ENCODE results near the gene PTPRN2. TPM values are rescaled to one million over a fixed set of nuclear protein-coding genes. Genes with fewer than 3 reads are reported as not detected.
"Not testable (repeated sequence)": the region's sequence is repeated elsewhere in the genome, so short reads cannot be mapped to it uniquely, and the experiment has no call there.

The PTPRN2 gene
- total RNA-seq: 3.1 TPM

GRCh38 chr7:158587162-158588084 is at the start of gene PTPRN2:
TSS of gene PTPRN2 (minus strand) at chr7:158587823.
- DNase-seq: peak; percentile 84

- DNase-seq: no peak
Measured at GRCh38 chr7:158633055-158633956, 45.7 kb upstream of the PTPRN2 start.

GRCh38 chr7:158631574-158632195 is 44.1 kb upstream of the PTPRN2 start:
- no peak for DNase-seq

- DNase-seq: not testable (repeated sequence)
Measured at GRCh38 chr7:158626289-158626688, 38.7 kb upstream of the PTPRN2 start.

- DNase-seq: no peak
Measured at GRCh38 chr7:158623241-158623640, 35.6 kb upstream of the PTPRN2 start.

- no peak for DNase-seq
Measured at GRCh38 chr7:158620839-158621441, 33.3 kb upstream of the PTPRN2 start.

GRCh38 chr7:158620418-158620817 is 32.8 kb upstream of the PTPRN2 start:
- no peak for DNase-seq

GRCh38 chr7:158618745-158619140 is 31.1 kb upstream of the PTPRN2 start:
- DNase-seq: no peak

- no peak for DNase-seq
Measured at GRCh38 chr7:158617737-158618128, 30.1 kb upstream of the PTPRN2 start.

GRCh38 chr7:158616050-158616449 is 28.4 kb upstream of the PTPRN2 start:
- DNase-seq: no peak

- no peak for DNase-seq
Measured at GRCh38 chr7:158614700-158615099, 27.1 kb upstream of the PTPRN2 start.

GRCh38 chr7:158613481-158613880 is 25.9 kb upstream of the PTPRN2 start:
- DNase-seq: no peak

GRCh38 chr7:158612546-158612945 is 24.9 kb upstream of the PTPRN2 start:
- DNase-seq: no peak

- no peak for DNase-seq
Measured at GRCh38 chr7:158611541-158611940, 23.9 kb upstream of the PTPRN2 start.

GRCh38 chr7:158609313-158609974 is 21.8 kb upstream of the PTPRN2 start:
- DNase-seq: no peak

- no peak for DNase-seq
Measured at GRCh38 chr7:158607563-158607962, 19.9 kb upstream of the PTPRN2 start.

GRCh38 chr7:158606671-158607424 is 19.2 kb upstream of the PTPRN2 start:
- no peak for DNase-seq

- no peak for DNase-seq
Measured at GRCh38 chr7:158606129-158606528, 18.5 kb upstream of the PTPRN2 start.

- no peak for DNase-seq
Measured at GRCh38 chr7:158603773-158604755, 16.4 kb upstream of the PTPRN2 start.
